Right ventricle myocardium inferior (tissue), 1 donor: ENCODE data around the gene RPTOR. TPM values are rescaled to one million over a fixed set of nuclear protein-coding genes. Genes with fewer than 3 reads are reported as not detected.
"Not testable (repeated sequence)": the region's sequence is repeated elsewhere in the genome, so short reads cannot be mapped to it uniquely, and the experiment has no call there.

Source experiments
- ATAC-seq: fragments of 200-7000 bp; cut with Tn5 transposase; one replicate; pipeline ENCODE4 v1.9.1; 2020; ENCODE audit warnings: mild to moderate bottlenecking, moderate library complexity
- DNase-seq: peaks from one replicate; pipeline ENCODE4 v3.0.0; 2021; ENCODE audit errors: missing footprints
- intact Hi-C: fragments of 100-400 bp; cut with DNase I; formaldehyde crosslinking; loops from one replicate; pipeline ENCODE4 v1.11.0; 2022
- total RNA-seq: library from RNA; stranded (reverse); fragmentation: NEBNext Ultra II Directional; extraction: Animal tissue kit (Norgen Biotek cat#: 25700); gene quantifications from one replicate; pipeline ENCODE4 v1.2.1, GENCODE V29; 2021
- donor health status: DM: no; HTN: yes; CAD: no; lungs with severe emphysema.

Gene RPTOR
- total RNA-seq, 1 donor from 2014 or later: 18.8 TPM

GRCh38 chr17:80512233-80512632, 32.4 kb upstream of the RPTOR start:
- no peak for DNase-seq
- intact Hi-C loops: no loop called here
- ATAC-seq: no peak

DNA sequence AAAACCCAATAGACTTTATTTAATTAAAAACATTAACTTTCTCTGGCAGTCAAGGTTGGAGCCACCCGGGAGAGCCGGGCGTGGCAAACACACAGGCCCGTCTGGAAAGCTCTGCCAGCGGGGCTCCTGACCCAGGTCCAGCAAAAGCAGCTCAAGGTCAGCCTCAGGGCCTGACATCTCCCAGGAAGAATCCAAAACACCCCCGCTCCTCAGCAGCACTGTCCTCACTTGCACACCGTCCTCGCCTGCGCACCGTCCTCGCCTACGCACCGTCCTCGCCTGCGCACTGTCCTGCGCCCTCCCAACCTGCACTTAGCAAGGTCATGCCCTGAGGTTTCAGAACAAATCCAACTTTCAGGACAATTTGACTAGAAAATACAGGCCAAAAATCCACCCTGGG, 31.4 kb upstream of the RPTOR start:
- intact Hi-C loops: no loop called here
- ATAC-seq (no peak), DNase-seq (no peak)

GRCh38 chr17:80513892-80514291, 30.7 kb upstream of the RPTOR start:
- DNase-seq (no peak), ATAC-seq (no peak)
- intact Hi-C loops: no loop called here

DNA sequence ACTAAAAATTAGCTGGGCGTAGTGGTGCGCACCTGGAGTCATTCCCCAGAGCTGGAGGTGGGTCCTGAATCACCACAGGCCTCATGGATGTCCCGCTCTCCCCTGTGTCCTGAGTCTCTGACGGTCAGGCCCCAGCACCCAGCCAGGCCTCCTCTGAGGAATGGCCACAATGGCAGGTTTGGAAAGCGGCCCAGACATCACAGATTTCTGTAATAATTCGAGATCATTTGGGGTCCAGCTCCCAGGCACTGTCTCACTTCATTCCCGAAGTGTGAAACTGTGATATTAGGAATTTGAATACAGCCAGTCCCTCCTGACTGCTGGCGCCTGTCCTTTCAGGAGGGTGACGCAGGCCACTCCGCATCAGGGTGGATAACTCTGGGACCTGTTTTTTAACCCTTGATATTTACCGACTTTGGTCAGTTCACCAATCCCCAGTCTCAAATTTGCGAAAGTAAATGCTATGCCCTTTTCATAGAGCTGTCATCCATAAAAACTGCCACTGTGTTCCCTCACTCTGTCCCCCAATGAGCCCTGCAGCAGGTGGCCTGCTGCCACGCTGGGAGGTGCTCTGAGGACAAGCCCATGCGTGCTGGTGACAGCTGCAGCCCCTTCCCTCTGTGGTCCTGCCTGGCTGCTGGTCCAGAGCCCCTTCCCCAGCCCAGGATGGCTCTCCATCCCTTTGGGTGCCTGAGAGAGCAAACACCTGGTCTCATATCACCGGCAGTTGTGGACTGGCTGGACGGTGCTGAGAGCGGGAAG, 28.3 kb upstream of the RPTOR start:
- intact Hi-C loops: no loop called here
- DNase-seq: no peak
- no peak for ATAC-seq

- ATAC-seq: no peak
- no peak for DNase-seq
- intact Hi-C loops: no loop called here
These were observed 27.0 kb upstream of the RPTOR start for GRCh38 chr17:80517641-80518040.

DNA sequence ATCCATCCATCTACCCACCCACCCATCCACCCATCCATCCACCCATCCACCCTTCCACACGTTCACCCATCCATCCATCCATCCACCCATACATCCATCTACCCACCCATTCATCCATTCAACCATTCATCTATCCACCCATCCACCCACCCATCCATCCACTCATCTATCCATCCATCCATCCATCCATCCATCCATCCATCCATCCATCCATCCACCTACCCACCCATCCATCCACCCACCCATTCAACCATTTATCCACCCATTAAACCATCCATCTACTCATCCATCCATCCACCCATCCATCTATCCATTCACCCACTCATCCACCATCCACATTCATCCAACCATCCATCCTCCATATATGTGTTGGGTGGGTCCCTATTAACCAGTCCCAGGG, 26.2 kb upstream of the RPTOR start:
- DNase-seq (no peak), ATAC-seq (no peak)
- intact Hi-C loops: no loop called here

- no peak for ATAC-seq
These were observed 25.4 kb upstream of the RPTOR start for GRCh38 chr17:80519091-80519781.

GRCh38 chr17:80520810-80521455, 23.7 kb upstream of the RPTOR start:
- DNase-seq (no peak), ATAC-seq (no peak)
- intact Hi-C loops: no loop called here

More at GRCh38 chr17:80519091-80519781, 25.4 kb upstream of the RPTOR start:
- DNase-seq: no peak
- intact Hi-C loops: no loop called here

GRCh38 chr17:80523054-80523744, 21.4 kb upstream of the RPTOR start:
- ATAC-seq (no peak), DNase-seq (no peak)
- intact Hi-C loops: no loop called here

GRCh38 chr17:80523956-80524712, 20.5 kb upstream of the RPTOR start:
- intact Hi-C loops: no loop called here
- ATAC-seq (no peak), DNase-seq (no peak)

GRCh38 chr17:80526116-80526910, 18.3 kb upstream of the RPTOR start:
- intact Hi-C loops: no loop called here
- no peak for ATAC-seq
- DNase-seq: no peak

GRCh38 chr17:80527016-80527645, 17.5 kb upstream of the RPTOR start:
- ATAC-seq: no peak
- DNase-seq: no peak
- intact Hi-C loops: no loop called here

DNA sequence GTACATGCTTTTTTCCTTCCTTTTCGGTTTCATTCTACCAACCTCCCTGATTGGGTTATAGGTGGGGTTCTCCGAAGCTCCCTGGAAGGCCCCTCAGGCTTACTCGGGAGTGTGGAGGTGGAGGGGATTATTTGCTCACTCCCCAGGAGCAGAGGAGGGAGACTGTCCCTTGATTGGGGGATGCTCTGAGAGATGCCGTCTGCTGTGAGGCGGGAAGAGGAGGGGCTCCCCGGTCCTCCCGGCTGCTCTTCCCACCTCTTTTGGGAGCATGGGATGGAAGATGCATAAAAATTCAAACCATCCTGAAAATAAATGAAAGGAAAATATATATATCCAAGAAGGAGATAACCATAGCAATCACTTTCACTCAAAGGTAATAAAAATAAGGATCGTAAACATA, 16.1 kb upstream of the RPTOR start:
- no peak for DNase-seq
- intact Hi-C loops: no loop called here
- ATAC-seq: no peak

DNA sequence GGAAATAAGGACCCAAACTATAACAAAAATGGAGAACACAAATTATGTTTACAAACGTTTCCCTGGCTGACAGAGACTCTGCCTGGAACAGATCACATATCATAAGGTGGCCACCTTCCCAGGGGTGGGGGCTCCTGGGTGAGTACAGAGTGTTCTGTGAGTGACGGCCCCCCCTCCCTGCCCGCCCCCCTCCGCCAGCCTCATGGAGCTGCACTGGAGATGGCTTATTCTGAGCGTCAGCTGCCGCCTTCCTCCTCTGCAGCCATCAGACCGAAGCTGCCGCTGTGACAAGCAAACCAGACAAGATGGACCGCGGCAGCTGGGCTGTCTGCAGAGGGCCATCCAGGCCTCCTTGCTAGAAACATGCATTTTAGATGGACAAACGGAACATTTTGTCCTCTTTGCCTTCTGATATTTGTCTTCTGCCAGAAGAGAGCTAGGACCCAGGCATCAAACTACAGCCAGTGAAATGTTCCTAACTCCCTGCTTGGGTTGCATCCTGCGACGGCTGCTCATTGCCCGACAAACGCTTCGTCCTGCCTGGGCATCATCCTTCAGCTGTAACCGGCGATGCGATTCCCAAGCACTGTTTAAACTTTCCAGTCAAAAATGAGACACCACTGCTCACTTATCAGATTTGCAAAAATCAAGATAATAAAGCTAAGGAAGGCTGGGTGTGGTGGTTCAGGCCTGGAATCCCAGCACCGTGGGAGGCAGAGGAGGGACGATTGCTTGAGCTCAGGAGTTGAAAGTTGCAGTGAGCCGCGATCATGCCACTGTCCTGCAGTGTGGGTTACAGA, 15.3 kb upstream of the RPTOR start:
- no peak for ATAC-seq
- intact Hi-C loops: no loop called here
- no peak for DNase-seq

DNA sequence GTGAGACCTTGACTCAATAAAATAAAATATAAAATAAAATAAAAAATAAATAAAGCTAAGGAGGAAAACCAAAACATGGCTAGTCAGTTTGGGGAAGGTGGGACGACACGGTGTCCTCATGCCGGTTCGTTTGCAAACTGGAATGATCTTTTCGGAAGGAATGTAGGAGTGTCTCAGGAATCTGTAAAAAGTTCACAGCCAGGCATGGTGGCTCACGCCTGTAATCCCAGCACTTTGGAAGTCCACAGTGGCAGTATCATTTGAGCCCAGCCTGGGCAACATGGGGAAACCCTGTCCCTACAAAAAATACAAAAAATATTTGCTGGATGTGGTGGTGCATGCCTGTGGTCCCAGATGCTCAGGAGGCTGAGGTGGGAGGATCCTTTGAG, 14.7 kb upstream of the RPTOR start:
- intact Hi-C loops: no loop called here
- no peak for ATAC-seq

GRCh38 chr17:80531400-80531799, 13.2 kb upstream of the RPTOR start:
- intact Hi-C loops: no loop called here
- DNase-seq (no peak), ATAC-seq (no peak)

More for the DNA sequence above, 14.7 kb upstream of the RPTOR start:
- no peak for DNase-seq

- ATAC-seq, intact Hi-C loops, DNase-seq: not testable (repeated sequence)
These were observed 7.3 kb upstream of the RPTOR start for GRCh38 chr17:80537386-80537785.
